GM21529 (cell line): ENCODE measurements around the gene MACROD2.
"Not testable (repeated sequence)": the region's sequence is repeated elsewhere in the genome, so short reads cannot be mapped to it uniquely, and the experiment has no call there.

Source experiments
- ATAC-seq: cut with Tn5 transposase; IDR thresholded peaks from one replicate; pipeline ENCODE4 v1.9.1; 2021; ENCODE audit not compliant: unreplicated experiment

Gene MACROD2

GRCh38 chr20:15362849-15363248 is 1367.5 kb downstream of the MACROD2 start:
- no peak for ATAC-seq

DNA sequence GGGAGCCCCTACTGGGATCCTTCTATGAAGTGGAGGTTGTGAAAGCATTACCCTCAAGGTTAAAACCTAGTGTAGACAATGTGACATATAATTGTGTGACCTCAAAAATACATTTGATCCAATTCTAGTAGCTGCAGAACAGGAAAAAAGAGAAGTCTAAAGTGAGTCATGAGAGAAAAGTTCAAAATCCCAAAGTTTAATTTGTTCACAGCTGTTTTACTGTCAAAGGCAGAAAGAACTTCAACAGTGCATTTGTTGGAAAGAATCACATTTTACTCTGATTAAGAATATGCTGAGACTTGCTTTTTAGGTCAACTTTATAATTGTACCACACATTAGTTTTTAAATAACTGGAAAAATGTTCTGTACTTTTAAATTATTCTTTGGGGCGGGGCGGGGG is 1369.5 kb downstream of the MACROD2 start:
- ATAC-seq: no peak

GRCh38 chr20:15370370-15370769 is 1375.1 kb downstream of the MACROD2 start:
- ATAC-seq: no peak

DNA sequence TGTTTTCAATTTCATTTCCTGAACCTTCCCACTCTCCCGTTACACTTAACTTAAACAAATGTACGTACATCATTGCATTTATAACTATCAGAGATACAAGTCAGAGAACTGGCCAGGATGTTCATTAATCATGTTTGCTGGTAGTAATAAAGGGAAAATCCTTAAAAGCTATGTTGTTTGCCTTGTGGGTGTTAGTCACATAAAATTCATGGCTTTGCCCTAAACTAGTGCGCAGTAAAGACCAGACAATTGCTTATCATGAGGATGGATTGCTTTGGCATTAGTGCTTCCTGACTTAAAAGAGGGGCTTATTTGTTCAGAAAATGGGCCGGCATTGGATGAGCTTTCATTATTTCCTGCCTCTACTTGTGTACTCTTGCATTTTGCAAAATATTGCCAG is 1379.4 kb downstream of the MACROD2 start:
- no peak for ATAC-seq

DNA sequence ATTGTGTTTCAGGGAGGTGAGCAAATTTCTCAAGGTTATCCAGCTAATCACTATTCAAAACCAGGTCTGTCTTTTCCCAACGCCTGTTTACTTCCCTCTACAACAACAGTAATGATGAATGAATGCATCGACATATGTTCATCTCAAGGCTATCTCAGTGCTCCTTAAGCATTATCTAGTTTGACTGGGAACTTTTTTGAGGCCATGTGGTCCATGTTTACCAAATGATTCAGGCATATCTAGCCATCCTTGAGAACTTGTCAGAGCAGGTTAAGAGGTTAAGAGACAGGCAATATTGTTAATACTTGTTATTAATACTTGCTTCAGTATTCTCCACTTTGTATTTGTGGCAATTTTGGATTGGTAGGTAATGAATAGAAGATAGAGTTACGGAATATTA is 1380.5 kb downstream of the MACROD2 start:
- no peak for ATAC-seq

DNA sequence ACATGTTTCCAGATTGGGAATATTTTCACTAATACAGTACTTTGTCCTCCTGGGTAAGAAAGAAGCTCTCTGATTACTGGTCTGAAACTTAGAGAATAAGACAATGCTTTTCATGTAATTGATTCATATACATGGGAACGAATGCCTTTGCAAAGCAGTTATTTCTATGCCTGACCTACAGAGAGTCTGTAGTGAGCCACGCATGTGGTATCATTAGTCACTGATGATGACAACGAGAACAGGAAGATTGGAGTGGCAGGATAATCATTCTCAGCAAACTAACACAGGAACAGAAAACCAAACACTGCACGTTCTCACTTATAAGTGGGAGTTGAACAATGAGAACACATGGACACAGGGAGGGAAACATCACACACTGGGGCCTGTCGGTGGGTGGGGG is 1382.3 kb downstream of the MACROD2 start:
- ATAC-seq: not testable (repeated sequence)

DNA sequence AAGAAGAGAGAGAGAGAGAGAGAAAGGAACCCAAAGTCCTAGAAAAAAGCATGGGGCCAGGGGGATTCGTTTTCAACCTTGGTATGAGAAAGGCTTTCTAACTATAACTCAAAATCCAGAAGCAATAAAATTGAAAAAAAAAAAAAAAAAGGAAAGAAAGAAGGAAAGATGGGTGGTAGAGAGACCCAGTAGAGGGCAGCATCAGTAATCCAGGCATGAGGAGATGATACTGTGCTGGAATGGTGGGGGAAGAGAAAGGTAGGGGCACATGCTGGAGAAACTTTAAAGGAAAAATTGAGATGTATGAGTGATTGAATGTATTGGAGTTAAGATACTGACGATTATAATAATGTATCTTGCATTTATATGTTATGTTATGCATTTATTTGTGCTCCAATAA is 1382.8 kb downstream of the MACROD2 start:
- no peak for ATAC-seq

DNA sequence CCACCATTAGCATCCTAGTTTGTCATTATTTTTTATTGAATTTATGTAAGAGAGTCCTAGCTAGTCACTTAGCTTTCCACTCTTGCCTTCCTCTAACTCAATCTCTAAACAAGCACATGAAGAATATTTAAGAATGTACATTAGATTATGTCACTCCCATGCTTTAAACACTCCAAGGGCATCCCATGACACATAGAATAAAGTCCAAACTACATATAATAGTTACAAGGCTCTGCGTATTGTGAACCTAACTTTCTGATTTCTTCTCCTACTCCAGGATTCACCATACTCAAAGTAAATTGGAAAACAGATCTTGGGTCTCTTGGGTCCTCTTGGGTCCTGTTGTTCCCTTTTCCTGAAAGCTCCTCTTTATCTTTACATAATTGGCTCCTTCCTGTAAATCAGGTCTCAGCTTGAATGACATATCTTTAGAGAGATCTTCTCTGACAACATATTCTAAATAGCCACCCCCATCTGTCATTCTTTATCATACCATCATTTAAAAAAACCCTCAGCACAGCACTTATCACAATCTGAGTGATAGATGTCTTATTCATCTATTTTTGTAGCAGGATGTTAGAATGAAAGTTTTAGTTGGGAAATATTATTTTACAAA is 1384.5 kb downstream of the MACROD2 start:
- no peak for ATAC-seq

GRCh38 chr20:15380770-15381169 is 1385.5 kb downstream of the MACROD2 start:
- ATAC-seq: peak; percentile 87

DNA sequence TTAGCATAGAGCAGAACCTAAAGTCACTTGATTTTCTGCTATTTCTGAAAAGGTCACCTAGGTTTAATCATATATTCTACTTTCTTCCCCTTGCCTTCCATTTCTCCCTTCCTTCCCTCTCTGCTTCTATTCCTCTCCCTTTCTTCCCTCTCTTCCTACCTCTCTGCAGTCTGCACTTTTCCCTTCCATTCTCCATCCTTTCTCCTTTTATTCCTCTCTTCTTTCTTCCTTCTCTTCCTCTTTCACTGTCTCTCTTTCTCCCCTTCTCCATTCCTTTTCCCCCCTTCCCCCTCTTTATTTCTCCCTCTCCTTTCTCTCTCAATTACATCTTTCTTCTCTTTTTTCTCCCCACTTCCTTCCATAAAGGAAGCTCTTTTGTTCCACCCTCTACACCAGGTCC is 1391.9 kb downstream of the MACROD2 start:
- no peak for ATAC-seq

- no peak for ATAC-seq
Observed at GRCh38 chr20:15395457-15395856, 1400.1 kb downstream of the MACROD2 start.

- ATAC-seq: no peak
Observed at GRCh38 chr20:15396026-15396425, 1400.7 kb downstream of the MACROD2 start.

- no peak for ATAC-seq
Observed at GRCh38 chr20:15396900-15397299, 1401.6 kb downstream of the MACROD2 start.

DNA sequence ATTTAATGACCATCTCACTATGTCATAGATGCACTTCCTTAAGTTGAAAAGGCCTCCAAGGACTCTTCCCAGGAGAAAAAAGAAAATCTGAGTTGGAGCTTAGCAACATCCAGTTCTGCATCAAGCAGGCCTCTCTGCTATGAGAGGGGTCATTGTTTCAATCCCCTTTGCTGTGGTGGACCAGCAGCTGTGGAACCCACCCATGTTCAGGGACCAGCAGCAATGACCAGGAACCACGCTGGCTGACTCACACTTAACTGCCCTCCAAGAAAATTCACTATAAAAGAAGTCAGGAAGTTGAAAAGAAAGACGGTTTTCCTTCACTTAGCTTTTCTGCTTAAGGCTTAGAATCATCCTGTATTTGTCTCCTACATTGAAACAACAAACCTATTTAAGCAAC is 1404.5 kb downstream of the MACROD2 start:
- no peak for ATAC-seq

GRCh38 chr20:15406072-15406471 is 1410.8 kb downstream of the MACROD2 start:
- ATAC-seq: no peak

DNA sequence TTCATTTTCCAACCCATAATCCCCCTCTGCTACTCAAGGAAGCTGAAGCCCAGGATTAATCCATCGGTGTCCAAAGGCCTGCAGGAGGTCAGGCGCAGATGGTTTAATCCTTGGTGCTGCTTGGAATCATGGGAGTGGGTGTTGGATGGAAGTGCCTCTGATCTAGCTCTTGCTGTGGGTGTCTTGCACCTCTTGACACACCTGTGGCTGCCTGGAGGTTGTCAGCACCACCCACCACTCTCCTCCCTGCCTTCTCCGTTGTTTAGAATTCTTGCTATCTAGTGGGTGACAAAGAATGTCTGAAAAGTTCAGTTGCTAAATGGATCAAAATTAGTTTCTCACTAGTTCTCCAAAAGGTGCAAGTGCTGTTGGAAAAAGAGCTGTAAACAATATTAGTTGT is 1416.5 kb downstream of the MACROD2 start:
- ATAC-seq: no peak

- no peak for ATAC-seq
Observed at GRCh38 chr20:15415908-15416307, 1420.6 kb downstream of the MACROD2 start.

DNA sequence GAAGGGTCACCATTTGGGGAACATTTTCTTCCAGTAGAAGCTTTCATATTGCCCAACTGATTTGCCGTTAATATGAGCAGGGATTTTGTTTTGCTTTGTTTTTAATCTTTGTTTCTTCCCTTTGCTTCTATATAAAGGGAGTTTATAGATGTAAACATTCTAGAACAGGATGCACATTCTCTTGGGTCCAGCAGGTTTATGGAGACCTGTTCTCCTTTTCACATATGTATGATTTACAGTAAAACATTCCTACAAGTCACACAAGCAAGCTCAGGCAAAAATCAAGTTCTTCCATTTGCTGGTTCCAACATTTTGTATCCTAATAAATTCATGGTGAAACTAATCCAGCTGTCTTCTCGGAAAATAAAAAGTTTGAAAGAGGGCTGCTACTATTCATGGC is 1424.5 kb downstream of the MACROD2 start:
- no peak for ATAC-seq

DNA sequence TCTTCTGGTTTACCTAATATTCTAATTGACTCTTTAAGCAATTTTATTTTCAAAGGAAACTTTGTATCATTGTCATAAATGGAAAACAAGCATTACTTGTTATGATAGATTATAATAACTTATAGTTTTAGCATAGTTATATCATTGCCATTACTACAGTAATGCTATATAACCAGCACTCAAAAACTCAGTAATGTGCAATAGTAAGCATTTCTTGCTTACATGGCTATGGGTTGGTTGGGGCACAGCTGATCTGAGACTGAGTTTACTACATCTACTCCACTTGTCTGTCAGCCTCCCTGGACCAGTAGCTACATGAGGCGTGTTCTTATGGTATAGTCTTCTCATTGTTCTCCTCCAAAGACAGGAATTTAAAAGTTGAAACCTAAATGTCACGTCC is 1427.7 kb downstream of the MACROD2 start:
- ATAC-seq: no peak

DNA sequence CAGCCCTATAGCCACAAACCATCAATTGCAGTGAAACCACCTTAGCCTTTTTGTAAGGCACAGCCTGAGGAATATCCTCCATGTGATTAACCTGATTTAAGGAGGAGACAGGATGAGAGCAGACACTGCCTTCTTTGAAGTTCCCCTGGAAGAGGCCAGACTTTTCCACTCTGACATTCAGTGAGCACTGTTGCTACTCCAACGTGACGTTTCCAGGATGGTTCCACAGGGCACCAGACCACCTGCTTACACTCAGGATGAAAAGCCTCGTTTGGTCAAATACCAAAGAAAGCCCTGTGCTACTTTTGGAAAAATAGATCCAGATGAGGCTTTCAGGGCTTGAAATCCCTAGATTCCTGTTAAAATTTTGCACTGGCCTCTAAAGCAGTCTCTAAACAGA is 1444.2 kb downstream of the MACROD2 start:
- no peak for ATAC-seq

- ATAC-seq: peak; percentile 71
Observed at GRCh38 chr20:15440049-15440820, 1444.9 kb downstream of the MACROD2 start.

GRCh38 chr20:15445056-15445840 is 1449.9 kb downstream of the MACROD2 start:
- no peak for ATAC-seq
